Activated CD4-positive, alpha-beta memory T cell treated with anti-CD3 and anti-CD28 coated beads, Interleukin-2, amount 10 ng/mL, durations not matched to agents 7 days and 5 days (primary cell): ENCODE results near the gene FOLH1. TPM values are rescaled to one million over a fixed set of nuclear protein-coding genes. Genes with fewer than 3 reads are reported as not detected.
"Not testable (repeated sequence)": the region's sequence is repeated elsewhere in the genome, so short reads cannot be mapped to it uniquely, and the experiment has no call there.

Experiments used
- CTCF ChIA-PET: fragments of 350-600 bp; sonication (Branson Sonifier 250); formaldehyde crosslinking; loops from one replicate; lab custom pipeline; 2021; ENCODE audit warnings: antibody characterized with exemption, inconsistent platforms; lab: Charles Lee
- POLR2A ChIA-PET: fragments of 350-600 bp; sonication (Branson Sonifier 250); formaldehyde crosslinking; loops from one replicate; lab custom pipeline; 2021; ENCODE audit warnings: antibody characterized with exemption; lab: Charles Lee
- DNase-seq: peaks from one replicate; pipeline ENCODE4 v3.0.0-alpha.2; 2020
- H3K27ac Mint-ChIP-seq: one replicate; pipeline ENCODE4 v1.8.0; 2021; ENCODE audit warnings: mild to moderate bottlenecking, mixed read lengths
- H3K27me3 Mint-ChIP-seq: one replicate; pipeline ENCODE4 v1.8.0; 2021; ENCODE audit warnings: mixed read lengths
- H3K36me3 Mint-ChIP-seq: one replicate; pipeline ENCODE4 v1.8.0; 2021; ENCODE audit warnings: low read depth, mixed read lengths
- H3K4me1 Mint-ChIP-seq: one replicate; pipeline ENCODE4 v1.8.0; 2021; ENCODE audit warnings: mixed read lengths
- H3K4me3 Mint-ChIP-seq: one replicate; pipeline ENCODE4 v1.8.0; 2021; ENCODE audit warnings: mild to moderate bottlenecking, mixed read lengths
- H3K9me3 Mint-ChIP-seq: one replicate; pipeline ENCODE4 v1.8.0; 2021; ENCODE audit warnings: mixed read lengths
- total RNA-seq, 2 experiments: library from RNA; stranded (reverse); gene quantifications; one replicate each; pipeline ENCODE4 v1.2.3, GENCODE V29; 2021

The FOLH1 gene
- total RNA-seq, 2 experiments from 2014 or later: not detected

DNA sequence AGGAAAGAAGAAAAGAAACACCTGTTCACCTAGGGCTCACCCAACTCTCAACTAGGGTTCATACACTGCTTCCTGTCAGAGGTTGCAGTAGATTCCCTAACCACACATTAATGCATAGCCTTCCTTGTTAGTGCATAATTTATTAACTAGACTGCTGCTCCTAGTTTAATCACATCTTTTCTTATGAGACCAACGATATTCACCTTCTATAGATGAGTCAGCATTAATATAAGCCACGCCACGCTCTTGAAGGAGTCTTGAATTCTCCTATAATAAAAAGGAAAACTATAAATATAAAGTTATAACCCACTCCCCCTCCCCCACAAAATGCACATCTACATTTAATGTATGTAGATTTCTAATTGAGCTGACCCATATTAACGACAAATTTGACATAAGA is 39.4 kb downstream of the FOLH1 start:
- H3K4me1 Mint-ChIP-seq, H3K9me3 Mint-ChIP-seq, CTCF ChIA-PET, POLR2A ChIA-PET, H3K36me3 Mint-ChIP-seq, H3K4me3 Mint-ChIP-seq, H3K27ac Mint-ChIP-seq, H3K27me3 Mint-ChIP-seq, DNase-seq: not testable (repeated sequence)

- ChIA-PET CTCF (no interaction called here), POLR2A (no interaction called here)
- no peaks in the 10 kb centered on the region for H3K27me3 Mint-ChIP-seq
- no peak for DNase-seq
- no peaks in the 10 kb centered on the region for H3K9me3 Mint-ChIP-seq
- no peak overlapping the region for H3K27ac Mint-ChIP-seq
- H3K36me3 Mint-ChIP-seq: no peaks in the 10 kb centered on the region
- no peak overlapping the region for H3K4me3 Mint-ChIP-seq
- H3K4me1 Mint-ChIP-seq: no peaks in the 10 kb centered on the region
Observed at GRCh38 chr11:49151211-49151610, 57.2 kb downstream of the FOLH1 start.

DNA sequence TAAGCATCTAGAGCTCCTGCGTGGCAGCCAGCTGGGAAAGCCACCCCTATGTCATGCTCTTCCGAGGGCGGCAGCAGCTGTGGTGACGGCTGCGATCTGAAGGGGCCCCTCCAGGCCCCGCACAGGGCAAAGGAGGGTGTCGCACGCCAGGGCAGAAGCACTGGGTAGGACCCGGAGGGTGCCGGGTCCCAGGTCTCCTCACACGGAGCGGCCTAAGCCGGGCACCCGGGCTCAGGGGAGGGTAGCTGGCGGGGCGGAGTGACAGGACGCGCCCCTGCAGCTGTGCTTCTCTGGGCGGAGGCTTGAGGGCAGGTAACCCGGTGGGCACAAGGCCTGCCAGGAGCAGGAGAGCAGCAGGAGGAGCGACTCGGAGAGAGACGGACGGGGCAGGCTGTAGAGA is 106.0 kb downstream of the FOLH1 start:
- H3K27me3 Mint-ChIP-seq, H3K9me3 Mint-ChIP-seq, POLR2A ChIA-PET, DNase-seq, H3K36me3 Mint-ChIP-seq, H3K4me1 Mint-ChIP-seq, CTCF ChIA-PET, H3K27ac Mint-ChIP-seq, H3K4me3 Mint-ChIP-seq: not testable (repeated sequence)

Other genes with a start within 250 kb of the FOLH1 start
- not detected for gene TRIM51G, start 224.7 kb downstream of the FOLH1 start, total RNA-seq
- gene TRIM49B, start 179.8 kb downstream of the FOLH1 start, total RNA-seq: not detected
- not detected for gene TRIM64C, start 149.5 kb downstream of the FOLH1 start, total RNA-seq